SK-N-SH (cell line): ENCODE measurements around the gene GATA2. TPM values are rescaled to one million over a fixed set of nuclear protein-coding genes. Genes with fewer than 3 reads are reported as not detected.
A peak's percentile ranks its signal among the peaks of the same experiment; 100 is the strongest.

Experiments used
- CTCF ChIA-PET: fragments of 300-600, 350-600 bp; formaldehyde crosslinking; extraction: SDS; loops from one replicate; lab custom pipeline; 2021; lab: Yijun Ruan, JAX
- POLR2A ChIA-PET: fragments of 350-600 bp; sonication (Branson Sonifier 250); formaldehyde crosslinking; extraction: SDS; loops from one replicate; lab custom pipeline; 2020; ENCODE audit warnings: antibody characterized with exemption, inconsistent platforms; lab: Yijun Ruan, JAX
- DNase-seq: peaks from one replicate; pipeline ENCODE4 v3.0.0; 2012
- H2AFZ ChIP-seq: fragments of 200-600 bp; sonication (generic); 2 replicates; pipeline ENCODE4 v1.8.1; 2016; ENCODE audit warnings: antibody characterized with exemption, mild to moderate bottlenecking, low read depth
- H3F3A ChIP-seq: fragments of 200-600 bp; sonication (generic); replicated peaks from 2 replicates; pipeline ENCODE3; 2016; ENCODE audit warnings: antibody characterized with exemption, mild to moderate bottlenecking; ENCODE audit not compliant: insufficient read depth
- H3K27ac ChIP-seq, 2 experiments: fragments of 200-500 bp in 1 of 2; fragments of 200-600 bp in 1 of 2; sonication (Bioruptor generic) in 1 of 2; sonication (generic), shearing (Covaris generic) in 1 of 2; 2 replicates each; pipeline versions ENCODE4 v1.5.1 to v1.6.1; 2014 to 2016; ENCODE audit warnings: low read depth in 2 of 2, inconsistent platforms in 1 of 2, low read length in 1 of 2, mild to moderate bottlenecking in 1 of 2, mixed read lengths in 1 of 2
- H3K27me3 ChIP-seq: fragments of 200-600 bp; sonication (generic), shearing (Covaris generic); 2 replicates; pipeline ENCODE4 v1.6.1; 2016; ENCODE audit warnings: mixed run types; ENCODE audit not compliant: insufficient read depth
- H3K36me3 ChIP-seq, 2 experiments: fragments of 200-500 bp in 1 of 2; fragments of 200-600 bp in 1 of 2; sonication (Bioruptor generic) in 1 of 2; sonication (generic) in 1 of 2; replicated peaks in 1 of 2; 2 replicates each; pipeline versions ENCODE3 to v1.5.1; 2014 to 2016; ENCODE audit warnings: low read length in 1 of 2, mild to moderate bottlenecking in 1 of 2; ENCODE audit not compliant: insufficient read depth in 2 of 2, control insufficient read depth in 1 of 2
- H3K4me1 ChIP-seq, 2 experiments: fragments of 200-500 bp in 1 of 2; fragments of 200-600 bp in 1 of 2; sonication (Bioruptor generic) in 1 of 2; sonication (generic), shearing (Covaris generic) in 1 of 2; 2 replicates each; pipeline versions ENCODE4 v1.5.1 to v1.6.1; 2014 to 2016; ENCODE audit warnings: low read depth in 1 of 2, low read length in 1 of 2, mixed run types in 1 of 2; ENCODE audit not compliant: insufficient read depth in 2 of 2, control insufficient read depth in 1 of 2
- H3K4me2 ChIP-seq: fragments of 200-600 bp; sonication (generic), shearing (Covaris generic); 2 replicates; pipeline ENCODE4 v1.6.1; 2017; ENCODE audit warnings: mixed run types
- H3K4me3 ChIP-seq, 2 experiments: fragments of 200-500 bp in 1 of 2; fragments of 200-600 bp in 1 of 2; sonication (Bioruptor generic) in 1 of 2; sonication (generic), shearing (Covaris generic) in 1 of 2; 2 replicates each; pipeline versions ENCODE4 v1.5.1 to v1.8.1; 2014 to 2016; ENCODE audit warnings: low read depth in 2 of 2, inconsistent platforms in 1 of 2, low read length in 1 of 2, mild to moderate bottlenecking in 1 of 2, mixed read lengths in 1 of 2, moderate library complexity in 1 of 2
- H3K79me2 ChIP-seq: fragments of 200-600 bp; sonication (generic); 2 replicates; pipeline ENCODE4 v1.8.1; 2017; ENCODE audit warnings: mild to moderate bottlenecking; ENCODE audit not compliant: insufficient read depth
- H3K9ac ChIP-seq: fragments of 200-600 bp; sonication (generic); 2 replicates; pipeline ENCODE4 v1.6.1; 2017; ENCODE audit warnings: mixed run types
- H3K9me2 ChIP-seq: fragments of 200-600 bp; sonication (generic); 2 replicates; pipeline ENCODE4 v1.6.1; 2017; ENCODE audit warnings: mixed run types
- H3K9me3 ChIP-seq: fragments of 200-600 bp; sonication (generic); 2 replicates; pipeline ENCODE4 v1.6.1; 2017; ENCODE audit warnings: mixed run types, mild to moderate bottlenecking, moderate library complexity
- H4K20me1 ChIP-seq: fragments of 200-600 bp; sonication (generic); 2 replicates; pipeline ENCODE4 v1.6.1; 2017; ENCODE audit warnings: mild to moderate bottlenecking, mixed run types; ENCODE audit not compliant: insufficient read depth
- CHD2 ChIP-seq: fragments of 150-350 bp; IDR thresholded peaks from 2 replicates; pipeline ENCODE4 v1.6.1; 2018; ENCODE audit warnings: low read length; ENCODE audit not compliant: partially characterized antibody
- CTCF ChIP-seq: fragments of 200-600 bp; sonication (generic); IDR thresholded peaks from 2 replicates; pipeline ENCODE4 v1.6.1; 2017; ENCODE audit warnings: antibody characterized with exemption, mild to moderate bottlenecking, moderate library complexity
- FOSL2 ChIP-seq: IDR thresholded peaks from 2 replicates; pipeline ENCODE4 v1.4.0; 2012; ENCODE audit warnings: low read depth, mild to moderate bottlenecking, moderate library complexity, borderline replicate concordance
- GABPA ChIP-seq: IDR thresholded peaks from 2 replicates; pipeline ENCODE4 v1.4.0; 2012; ENCODE audit warnings: low read depth, mild to moderate bottlenecking
- MXI1 ChIP-seq: IDR thresholded peaks from 2 replicates; pipeline ENCODE4 v1.6.1; 2012; ENCODE audit warnings: mild to moderate bottlenecking, low read depth, low read length, improper control_type of control experiment
- RCOR1 ChIP-seq: fragments of 150-350 bp; IDR thresholded peaks from 2 replicates; pipeline ENCODE4 v1.6.1; 2017; ENCODE audit warnings: antibody characterized with exemption, low read length
- SIN3A ChIP-seq: IDR thresholded peaks from 2 replicates; pipeline ENCODE4 v1.6.1; 2012; ENCODE audit warnings: low read depth, mild to moderate bottlenecking, low read length, moderate library complexity, borderline replicate concordance
- SMC3 ChIP-seq: IDR thresholded peaks from 2 replicates; pipeline ENCODE4 v1.6.1; 2012; ENCODE audit warnings: low read depth, low read length, improper control_type of control experiment
- TEAD4 ChIP-seq: IDR thresholded peaks from 2 replicates; pipeline ENCODE4 v1.4.0; 2012; ENCODE audit warnings: mild to moderate bottlenecking, borderline replicate concordance; ENCODE audit not compliant: insufficient read depth
- USF1 ChIP-seq: IDR thresholded peaks from 2 replicates; pipeline ENCODE4 v1.4.0; 2012; ENCODE audit warnings: low read depth, borderline replicate concordance
- WGBS: methylation state at CpG from one replicate; pipeline ENCODE4 v1.1.6; 2017; ENCODE audit warnings: low lambda C conversion rate; 5-methylcytosine and 5-hydroxymethylcytosine counted together
- polyA plus RNA-seq, 3 experiments: library from polyadenylated mRNA; depleted of rRNA; stranded (reverse); fragments of >200 nt; gene quantifications; 2 replicates each; pipeline ENCODE4 v1.2.3, GENCODE V29; 2012
- TF ChIP-seq, protein P1 (sequence below): IDR thresholded peaks from 2 replicates; pipeline ENCODE4 v1.4.0; 2012; ENCODE audit warnings: low read depth, borderline replicate concordance
- TF ChIP-seq, protein P2 (sequence below): IDR thresholded peaks from 2 replicates; pipeline ENCODE4 v1.4.0; 2012; ENCODE audit warnings: low read depth

GATA2 gene
- polyA plus RNA-seq, 1 of the 3 experiments (the other 2 are of a cell fraction): 5.5 TPM

DNA sequence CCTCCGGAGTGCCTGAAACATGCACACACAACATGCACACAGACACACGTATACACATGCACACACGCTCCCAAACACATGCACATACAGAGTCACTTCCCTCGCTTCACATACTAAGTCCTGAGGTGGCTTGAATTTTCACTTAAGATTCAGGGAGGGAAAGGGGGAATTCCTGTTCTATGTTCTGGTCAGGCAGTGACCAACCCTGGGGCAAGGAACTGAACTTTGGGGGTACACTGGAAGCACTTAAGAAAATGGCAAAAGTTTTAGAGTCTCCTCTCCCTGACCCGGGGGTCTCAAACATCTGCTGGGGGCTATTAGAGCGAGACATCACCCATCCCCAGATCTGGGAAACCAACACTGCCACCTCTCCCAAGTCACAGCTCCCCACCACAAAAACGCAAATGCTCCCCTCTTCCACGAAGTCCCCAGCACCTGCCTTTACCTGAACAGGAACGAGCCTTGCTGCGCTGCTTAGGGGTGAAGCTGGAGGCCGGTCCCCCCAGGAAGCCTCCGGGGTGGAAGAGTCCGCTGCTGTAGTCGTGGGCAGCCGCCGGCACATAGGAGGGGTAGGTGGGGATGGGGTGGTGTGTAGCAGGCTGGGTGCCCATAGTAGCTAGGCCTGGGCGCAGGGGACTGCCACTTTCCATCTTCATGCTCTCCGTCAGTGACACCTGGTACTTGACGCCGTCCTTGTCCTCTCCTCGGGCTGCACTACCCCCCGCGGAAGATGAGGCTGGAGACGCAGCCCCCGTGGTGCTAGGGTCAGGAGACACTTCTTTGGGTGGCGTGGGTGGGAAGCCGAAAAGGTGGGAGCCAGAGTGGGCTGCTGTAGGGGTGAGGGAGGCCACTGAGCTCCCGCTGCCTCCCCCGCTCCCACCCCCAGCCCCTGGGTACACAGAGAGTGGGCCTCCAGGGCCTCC lies 7.5 kb downstream of the GATA2 start:
- ChIA-PET CTCF (interaction anchor here (0.8 to 13.1 kb wide), 10 partner anchors 8 to 178 kb away, joined by 3 to 177 read pairs (median 8); no protein-coding TSS in a partner anchor), POLR2A (interaction anchor here (0.6 to 7.8 kb wide), 18 partner anchors 8 to 308 kb away, joined by 3 to 100 read pairs (median 4); partner anchors contain the start of gene GATA2)
- peaks cover 8 to 31% of the 10 kb centered on the region in 2 experiments for H3K4me1 ChIP-seq
- H3K27me3 ChIP-seq: peaks cover 5% of the 10 kb centered on the region; the same call in 1 of the 2 replicates
- H3K4me3 ChIP-seq: peak overlapping the region; percentile 75 to 77
- H4K20me1 ChIP-seq: 0 out of 2 replicates have a peak, but pooled peaks cover 2% of the 10 kb centered on the region
- TF ChIP-seq GABPA (no peak), TEAD4 (no peak), RCOR1 (no peak), CTCF (no peak), SIN3A (no peak), CHD2 (no peak), SMC3 (no peak), USF1 (no peak), MXI1 (no peak), FOSL2 (no peak)
- TF ChIP-seq, protein P1, sequence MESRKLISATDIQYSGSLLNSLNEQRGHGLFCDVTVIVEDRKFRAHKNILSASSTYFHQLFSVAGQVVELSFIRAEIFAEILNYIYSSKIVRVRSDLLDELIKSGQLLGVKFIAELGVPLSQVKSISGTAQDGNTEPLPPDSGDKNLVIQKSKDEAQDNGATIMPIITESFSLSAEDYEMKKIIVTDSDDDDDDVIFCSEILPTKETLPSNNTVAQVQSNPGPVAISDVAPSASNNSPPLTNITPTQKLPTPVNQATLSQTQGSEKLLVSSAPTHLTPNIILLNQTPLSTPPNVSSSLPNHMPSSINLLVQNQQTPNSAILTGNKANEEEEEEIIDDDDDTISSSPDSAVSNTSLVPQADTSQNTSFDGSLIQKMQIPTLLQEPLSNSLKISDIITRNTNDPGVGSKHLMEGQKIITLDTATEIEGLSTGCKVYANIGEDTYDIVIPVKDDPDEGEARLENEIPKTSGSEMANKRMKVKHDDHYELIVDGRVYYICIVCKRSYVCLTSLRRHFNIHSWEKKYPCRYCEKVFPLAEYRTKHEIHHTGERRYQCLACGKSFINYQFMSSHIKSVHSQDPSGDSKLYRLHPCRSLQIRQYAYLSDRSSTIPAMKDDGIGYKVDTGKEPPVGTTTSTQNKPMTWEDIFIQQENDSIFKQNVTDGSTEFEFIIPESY: no peak
- TF ChIP-seq, protein P2, sequence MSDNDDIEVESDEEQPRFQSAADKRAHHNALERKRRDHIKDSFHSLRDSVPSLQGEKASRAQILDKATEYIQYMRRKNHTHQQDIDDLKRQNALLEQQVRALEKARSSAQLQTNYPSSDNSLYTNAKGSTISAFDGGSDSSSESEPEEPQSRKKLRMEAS: no peak
- 68% methylated on average over 13 of the region's 29 CpGs for WGBS
- H2AFZ ChIP-seq: no peak overlapping the region
- H3K4me2 ChIP-seq: peak overlapping the region; percentile 99
- peak overlapping the region; percentile 36 to 97; a peak in 3 of 4 replicates for H3K27ac ChIP-seq
- H3K79me2 ChIP-seq: peaks cover 34% of the 10 kb centered on the region
- peaks cover 7% of the 10 kb centered on the region for H3F3A ChIP-seq
- H3K9me3 ChIP-seq: no peaks in the 10 kb centered on the region
- no peaks in the 10 kb centered on the region for H3K9me2 ChIP-seq
- peak; percentile 48 for DNase-seq
- H3K36me3 ChIP-seq: peaks cover 0 to 11% of the 10 kb centered on the region in 2 experiments
- H3K9ac ChIP-seq: peak overlapping the region; percentile 21; the same call in 1 of the 2 replicates
